Uterine smooth muscle cell (primary cell): ENCODE results near the gene RAD1. TPM values are rescaled to one million over a fixed set of nuclear protein-coding genes. Genes with fewer than 3 reads are reported as not detected.

Experiments used
- total RNA-seq: library from RNA; depleted of rRNA; stranded (reverse); fragments of >200 nt; gene quantifications from 2 replicates; pipeline ENCODE4 v1.2.3, GENCODE V29; 2014

The RAD1 gene, protein sequence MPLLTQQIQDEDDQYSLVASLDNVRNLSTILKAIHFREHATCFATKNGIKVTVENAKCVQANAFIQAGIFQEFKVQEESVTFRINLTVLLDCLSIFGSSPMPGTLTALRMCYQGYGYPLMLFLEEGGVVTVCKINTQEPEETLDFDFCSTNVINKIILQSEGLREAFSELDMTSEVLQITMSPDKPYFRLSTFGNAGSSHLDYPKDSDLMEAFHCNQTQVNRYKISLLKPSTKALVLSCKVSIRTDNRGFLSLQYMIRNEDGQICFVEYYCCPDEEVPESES
- total RNA-seq, result 35.4 and 38.2 TPM in 2 replicates

DNA sequence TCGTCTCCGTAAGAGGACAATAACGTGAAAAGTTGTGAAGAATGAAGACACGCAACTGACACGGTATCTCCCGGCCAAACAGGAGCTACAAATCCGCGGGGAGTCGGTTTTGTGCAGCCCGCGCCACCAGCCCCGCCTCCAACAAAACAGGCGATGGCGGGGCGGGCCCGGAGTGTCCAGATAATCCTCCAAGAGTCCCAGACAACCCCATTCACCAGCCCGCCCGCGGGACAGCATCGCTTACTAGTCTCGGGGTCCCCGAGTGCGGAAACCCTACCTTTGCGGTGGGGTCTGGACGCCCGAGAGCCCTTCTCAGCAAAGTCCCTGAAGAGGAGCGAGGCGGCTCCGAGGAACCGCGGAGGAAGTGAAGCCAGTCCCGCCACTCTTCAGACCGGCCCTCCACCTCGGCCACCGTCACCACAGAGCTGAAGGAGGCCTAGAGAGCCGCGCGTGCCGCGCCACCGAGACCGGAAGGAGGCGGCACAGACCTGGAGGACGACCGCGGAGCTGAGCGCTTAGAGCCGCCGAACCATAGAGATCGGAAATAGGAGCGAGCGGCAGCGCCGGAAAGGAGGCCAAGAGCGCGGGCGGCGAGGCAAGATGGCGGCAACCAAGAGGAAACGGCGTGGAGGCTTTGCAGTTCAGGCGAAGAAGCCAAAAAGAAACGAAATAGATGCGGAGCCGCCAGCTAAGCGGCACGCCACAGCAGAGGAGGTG lies at the start of gene RAD1, which contains the start of gene BRIX1:
RAD1 (minus strand) TSS at position 366 of the 717 bp plus-strand sequence. CDS start 612 bp downstream, outside the sequence.
BRIX1 (plus strand) TSS at position 573 of the 717 bp plus-strand sequence; CDS start at position 601, 28 bp downstream.

DNA sequence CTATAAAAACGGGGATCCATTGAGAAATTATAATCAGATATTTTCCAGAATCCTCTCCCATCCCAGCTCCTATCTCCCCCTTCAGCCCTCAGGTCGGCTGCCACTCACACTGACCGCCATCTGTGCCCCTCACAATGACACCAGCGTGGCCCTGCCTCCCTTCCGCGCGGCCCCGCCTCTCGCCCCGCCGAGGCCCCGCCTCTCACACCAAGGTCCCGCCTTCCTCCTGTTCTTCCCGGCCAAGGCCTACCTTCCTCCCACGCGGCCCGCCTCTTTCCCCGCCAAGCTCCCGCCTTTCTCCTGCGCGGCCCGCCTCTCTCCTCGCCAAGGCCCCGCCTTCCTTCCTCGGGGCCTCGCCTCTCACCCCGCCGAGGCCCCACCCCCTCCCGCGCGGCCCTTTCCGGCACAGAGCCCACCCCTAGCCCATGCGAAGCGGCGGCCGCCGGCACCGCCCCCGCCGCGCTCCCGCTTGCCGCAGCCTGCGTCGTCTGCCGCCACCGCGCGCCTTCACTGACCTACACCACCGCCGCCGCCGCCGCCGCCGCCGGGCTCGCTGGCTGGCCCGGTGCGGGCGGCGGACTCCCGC lies 13.9 kb upstream of the RAD1 start, which contains the start of gene DNAJC21:
DNAJC21 (plus strand) TSS at position 426 of the 586 bp plus-strand sequence. CDS start 261 bp downstream, outside the sequence.

Other genes with a start within 250 kb of the RAD1 start
- gene TTC23L, start 76.3 kb downstream of the RAD1 start, total RNA-seq, result under 0.01 TPM in 1 of 2 replicates, not detected in the other
- gene BRIX1, start 207 bp upstream of the RAD1 start, total RNA-seq, result 53.1 and 70.4 TPM in 2 replicates
- gene DNAJC21, start 14.1 kb upstream of the RAD1 start, total RNA-seq, result 57.9 and 76.5 TPM in 2 replicates
- not detected in 2 replicates for gene AGXT2, start 132.4 kb upstream of the RAD1 start, total RNA-seq